AG09309 (cell line): ENCODE results near the gene ITPRIPL2.

Experiments
- DNase-seq: peaks from one replicate; pipeline ENCODE4 v3.0.0-alpha.2; 2010; ENCODE audit warnings: low read depth
- H3K4me3 ChIP-seq: 2 replicates; pipeline ENCODE4 v1.5.1; 2011; ENCODE audit warnings: mild to moderate bottlenecking, low read depth, low read length, moderate library complexity; ENCODE audit not compliant: control insufficient read depth
- TF ChIP-seq, protein P1 (sequence below): IDR thresholded peaks from 2 replicates; pipeline ENCODE4 v1.5.1; 2011; ENCODE audit warnings: mild to moderate bottlenecking, low read depth, low read length, inconsistent platforms; ENCODE audit not compliant: insufficient read depth, control insufficient read depth; ENCODE audit errors: missing control alignments

The ITPRIPL2 gene

GRCh38 chr16:19093631-19094541 lies 19.9 kb upstream of the ITPRIPL2 start:
- no peak for DNase-seq
- H3K4me3 ChIP-seq, result no peak overlapping the region
- TF ChIP-seq, protein P1, sequence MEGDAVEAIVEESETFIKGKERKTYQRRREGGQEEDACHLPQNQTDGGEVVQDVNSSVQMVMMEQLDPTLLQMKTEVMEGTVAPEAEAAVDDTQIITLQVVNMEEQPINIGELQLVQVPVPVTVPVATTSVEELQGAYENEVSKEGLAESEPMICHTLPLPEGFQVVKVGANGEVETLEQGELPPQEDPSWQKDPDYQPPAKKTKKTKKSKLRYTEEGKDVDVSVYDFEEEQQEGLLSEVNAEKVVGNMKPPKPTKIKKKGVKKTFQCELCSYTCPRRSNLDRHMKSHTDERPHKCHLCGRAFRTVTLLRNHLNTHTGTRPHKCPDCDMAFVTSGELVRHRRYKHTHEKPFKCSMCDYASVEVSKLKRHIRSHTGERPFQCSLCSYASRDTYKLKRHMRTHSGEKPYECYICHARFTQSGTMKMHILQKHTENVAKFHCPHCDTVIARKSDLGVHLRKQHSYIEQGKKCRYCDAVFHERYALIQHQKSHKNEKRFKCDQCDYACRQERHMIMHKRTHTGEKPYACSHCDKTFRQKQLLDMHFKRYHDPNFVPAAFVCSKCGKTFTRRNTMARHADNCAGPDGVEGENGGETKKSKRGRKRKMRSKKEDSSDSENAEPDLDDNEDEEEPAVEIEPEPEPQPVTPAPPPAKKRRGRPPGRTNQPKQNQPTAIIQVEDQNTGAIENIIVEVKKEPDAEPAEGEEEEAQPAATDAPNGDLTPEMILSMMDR, result no peak

- no peak overlapping the region for H3K4me3 ChIP-seq
- DNase-seq, result no peak
- TF ChIP-seq, protein P1, result no peak
These were observed 19.0 kb upstream of the ITPRIPL2 start for GRCh38 chr16:19094542-19095365.

- TF ChIP-seq, protein P1, result no peak
- no peak for DNase-seq
- H3K4me3 ChIP-seq, result no peak overlapping the region
These were observed 18.1 kb upstream of the ITPRIPL2 start for GRCh38 chr16:19095654-19096053.

DNA sequence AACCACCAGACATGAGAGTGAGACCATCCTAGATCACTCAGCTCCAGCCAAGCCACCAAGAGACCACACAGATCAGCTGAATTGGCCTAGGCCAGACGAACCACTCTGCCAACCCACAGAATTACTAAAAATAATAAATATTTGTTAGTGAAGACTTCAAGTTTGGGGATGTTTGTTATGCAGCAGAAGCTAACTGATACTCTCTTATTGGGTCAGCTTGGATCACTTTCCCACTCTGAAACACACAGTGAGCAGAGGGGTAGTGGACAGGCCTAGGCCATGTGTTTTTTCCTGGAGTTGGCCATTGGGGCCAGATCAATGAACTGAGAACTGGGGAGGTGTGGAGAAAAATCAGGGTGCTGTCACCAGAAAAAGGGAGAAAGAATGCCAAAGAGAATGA lies 15.6 kb upstream of the ITPRIPL2 start:
- H3K4me3 ChIP-seq, result no peak overlapping the region
- DNase-seq, result no peak
- TF ChIP-seq, protein P1, result no peak

GRCh38 chr16:19102187-19102872 lies 11.4 kb upstream of the ITPRIPL2 start:
- TF ChIP-seq, protein P1, result no peak
- no peak overlapping the region for H3K4me3 ChIP-seq
- DNase-seq, result no peak

GRCh38 chr16:19104607-19105006 lies 9.2 kb upstream of the ITPRIPL2 start:
- DNase-seq, result no peak
- H3K4me3 ChIP-seq, result no peak overlapping the region
- TF ChIP-seq, protein P1, result no peak
